Activated T-helper 17 cell treated with anti-CD3 and anti-CD28 coated beads, Interleukin-2, amount 50 U/mL, for 72 hours (primary cell): ENCODE data around the gene ANO1. TPM values are rescaled to one million over a fixed set of nuclear protein-coding genes. Genes with fewer than 3 reads are reported as not detected.

Experiments
- ATAC-seq: fragments of 150-1000 bp; cut with Tn5 transposase; replicated peaks from 2 replicates; pipeline ENCODE4 v1.10.0; 2021; ENCODE audit warnings: mild to moderate bottlenecking, moderate library complexity
- H3K27ac Mint-ChIP-seq: one replicate; pipeline ENCODE4 v1.8.0; 2022; ENCODE audit warnings: mixed read lengths
- H3K27me3 Mint-ChIP-seq: one replicate; pipeline ENCODE4 v1.8.0; 2022; ENCODE audit warnings: mixed read lengths
- H3K36me3 Mint-ChIP-seq: one replicate; pipeline ENCODE4 v1.8.0; 2022; ENCODE audit warnings: low read depth, mild to moderate bottlenecking, mixed read lengths
- H3K4me1 Mint-ChIP-seq: one replicate; pipeline ENCODE4 v1.8.0; 2022; ENCODE audit warnings: mixed read lengths
- H3K4me3 Mint-ChIP-seq: one replicate; pipeline ENCODE4 v1.8.0; 2022; ENCODE audit warnings: mild to moderate bottlenecking, mixed read lengths
- H3K9me3 Mint-ChIP-seq: one replicate; pipeline ENCODE4 v1.8.0; 2022; ENCODE audit warnings: mixed read lengths
- total RNA-seq, 2 donors: library from RNA; stranded (reverse); gene quantifications; one replicate each; pipeline ENCODE4 v1.2.3, GENCODE V29; 2022

Gene ANO1
- total RNA-seq, 2 donors from 2014 or later, result 0.09 to 0.11 TPM

DNA sequence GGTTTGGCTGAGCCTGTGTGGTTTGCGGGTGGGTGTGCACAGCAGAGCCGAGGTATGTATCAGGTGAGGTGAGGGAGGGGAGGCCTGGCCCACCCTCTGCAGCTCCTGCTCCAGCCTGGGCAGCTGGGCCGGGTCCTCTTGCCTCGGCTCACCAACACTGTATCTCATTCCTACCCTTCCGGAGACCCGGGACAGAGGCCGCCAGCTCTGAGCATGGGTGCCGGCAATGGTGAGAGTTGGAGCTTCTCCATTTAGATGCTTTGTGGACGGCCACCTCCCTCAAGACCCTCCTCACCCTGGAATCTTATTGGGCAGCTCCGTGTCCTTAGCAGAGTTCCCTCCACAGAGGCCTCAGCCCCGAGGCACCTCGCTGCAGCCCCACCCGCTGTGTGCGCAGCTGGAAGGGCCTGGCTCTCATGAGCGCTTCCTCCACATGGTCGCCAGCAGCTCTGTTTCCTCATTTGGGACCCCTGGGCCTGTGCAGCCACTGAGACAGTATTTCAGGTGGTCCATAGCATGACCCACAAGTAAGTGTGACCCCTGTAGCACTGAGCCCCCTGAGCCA is 55.7 kb downstream of the ANO1 start:
- no peaks in the 10 kb centered on the region for H3K4me1 Mint-ChIP-seq
- no peak for ATAC-seq
- H3K27ac Mint-ChIP-seq, result no peak overlapping the region
- H3K36me3 Mint-ChIP-seq, result no peaks in the 10 kb centered on the region
- no peaks in the 10 kb centered on the region for H3K9me3 Mint-ChIP-seq
- H3K4me3 Mint-ChIP-seq, result no peak overlapping the region
- no peaks in the 10 kb centered on the region for H3K27me3 Mint-ChIP-seq

DNA sequence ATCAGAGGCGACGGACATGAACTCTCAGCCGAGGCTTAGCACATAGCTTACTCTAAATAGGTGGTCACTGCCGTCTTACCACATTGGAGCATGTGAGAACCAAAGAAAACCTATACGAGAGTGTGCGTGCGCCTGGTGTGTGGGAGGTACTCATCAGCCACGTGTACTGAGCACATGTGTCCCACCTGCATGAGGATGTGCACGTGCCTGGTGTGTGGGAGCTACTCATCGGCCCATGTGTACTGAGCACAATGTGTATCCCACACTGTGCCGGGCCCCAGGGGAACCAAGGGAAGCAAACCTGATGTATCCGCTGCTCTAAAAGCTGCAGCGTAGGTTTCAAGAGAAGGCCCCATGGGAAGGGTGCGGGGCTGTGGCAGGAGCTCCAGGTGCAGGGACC is 56.4 kb downstream of the ANO1 start:
- H3K27ac Mint-ChIP-seq, result no peak overlapping the region

DNA sequence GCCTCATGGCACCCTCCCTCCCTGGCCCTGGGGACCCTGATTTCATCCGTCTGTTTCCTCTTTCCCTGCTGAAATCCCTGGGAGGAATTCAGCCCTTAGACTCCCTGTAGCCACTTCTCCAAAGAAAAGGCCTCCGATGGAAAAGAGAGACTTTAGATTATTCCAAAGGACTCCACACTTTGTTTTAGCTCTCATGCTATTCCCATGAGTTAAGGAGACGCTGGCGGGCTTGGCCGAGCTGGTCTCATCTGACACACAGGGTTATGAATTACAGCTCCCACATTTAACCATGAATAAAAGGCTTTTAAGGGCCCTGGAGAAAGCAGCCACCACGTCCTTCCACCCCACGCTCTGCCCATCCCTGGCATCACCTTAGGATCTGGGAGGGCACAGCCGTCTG is 57.0 kb downstream of the ANO1 start:
- H3K4me1 Mint-ChIP-seq, result no peaks in the 10 kb centered on the region
- peaks cover 3% of the 10 kb centered on the region for H3K27me3 Mint-ChIP-seq
- no peaks in the 10 kb centered on the region for H3K9me3 Mint-ChIP-seq
- no peak overlapping the region for H3K27ac Mint-ChIP-seq
- H3K4me3 Mint-ChIP-seq, result no peak overlapping the region
- H3K36me3 Mint-ChIP-seq, result no peaks in the 10 kb centered on the region
- ATAC-seq, result no peak

More for the DNA sequence above, 56.4 kb downstream of the ANO1 start:
- no peak for ATAC-seq
- Mint-ChIP-seq H3K4me3 (no peak overlapping the region), H3K27me3 (no peaks in the 10 kb centered on the region), H3K36me3 (no peaks in the 10 kb centered on the region), H3K9me3 (no peaks in the 10 kb centered on the region), H3K4me1 (no peaks in the 10 kb centered on the region)

DNA sequence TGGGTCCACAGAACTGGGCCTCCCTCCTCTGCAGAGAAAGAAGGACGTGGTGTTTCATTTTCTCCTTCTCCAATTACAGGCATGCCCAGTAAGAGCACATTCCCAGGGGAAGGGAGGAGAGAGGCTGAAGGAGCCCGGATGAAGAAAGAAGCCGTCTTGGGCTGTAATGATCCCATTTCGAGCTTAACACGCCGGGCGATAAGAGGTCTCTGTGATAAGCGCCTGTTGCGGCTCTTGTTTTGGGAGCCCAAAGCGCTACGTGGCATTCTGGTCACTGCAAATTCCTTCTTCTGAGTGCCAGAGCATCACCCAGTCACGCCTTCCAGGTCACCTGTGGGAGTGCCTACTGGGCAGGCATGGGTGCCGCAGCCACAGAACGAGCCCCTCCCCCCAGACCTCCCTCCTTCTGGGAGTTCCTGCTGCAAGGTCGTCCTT is 57.5 kb downstream of the ANO1 start:
- Mint-ChIP-seq H3K4me3 (no peak overlapping the region), H3K36me3 (no peaks in the 10 kb centered on the region), H3K9me3 (no peaks in the 10 kb centered on the region), H3K27ac (no peak overlapping the region), H3K4me1 (no peaks in the 10 kb centered on the region), H3K27me3 (peaks cover 5% of the 10 kb centered on the region)
- ATAC-seq, result no peak

DNA sequence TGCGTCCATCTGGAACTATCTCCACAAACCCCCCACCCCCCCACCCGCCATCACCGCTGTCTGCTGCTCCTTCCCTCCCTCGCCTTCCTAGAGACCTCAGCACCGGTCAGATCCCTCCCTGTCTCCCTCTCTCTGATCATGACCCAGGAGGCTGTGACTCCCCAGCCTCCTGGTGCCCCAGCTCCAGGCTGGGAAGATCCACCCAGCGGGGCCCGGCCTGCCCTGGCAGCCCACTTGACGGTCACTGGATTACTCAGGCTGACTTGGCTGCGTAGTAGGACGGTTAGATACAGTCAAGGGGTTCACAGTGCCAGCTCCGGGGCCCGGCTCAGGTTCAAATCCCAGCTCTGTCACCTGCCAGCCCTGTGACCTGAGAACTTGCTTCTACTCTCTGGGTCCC is 59.3 kb downstream of the ANO1 start:
- Mint-ChIP-seq H3K36me3 (no peaks in the 10 kb centered on the region), H3K4me3 (no peak overlapping the region), H3K4me1 (no peaks in the 10 kb centered on the region), H3K9me3 (no peaks in the 10 kb centered on the region), H3K27me3 (peaks cover 21% of the 10 kb centered on the region), H3K27ac (no peak overlapping the region)
- no peak for ATAC-seq

DNA sequence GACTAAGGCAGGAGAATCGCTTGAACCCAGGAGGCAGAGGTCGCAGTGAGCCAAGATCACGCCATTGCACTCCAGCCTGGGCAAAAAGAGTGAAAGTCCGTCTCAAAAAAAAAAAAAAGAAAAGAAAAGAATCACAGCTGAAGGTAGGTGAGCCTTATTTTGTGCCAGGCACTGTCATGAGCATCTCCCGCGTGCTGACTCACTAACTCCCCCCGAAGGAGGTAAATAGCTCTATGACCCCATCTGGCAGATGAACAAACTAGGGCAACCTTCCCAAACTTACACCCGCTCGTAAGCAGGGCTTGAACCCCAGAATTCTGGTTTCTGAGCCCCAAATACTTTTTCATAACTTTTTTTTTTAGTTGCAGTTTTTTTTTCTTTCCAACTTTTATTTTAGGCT is 60.3 kb downstream of the ANO1 start:
- Mint-ChIP-seq H3K27ac (no peak overlapping the region), H3K9me3 (no peaks in the 10 kb centered on the region), H3K4me1 (no peaks in the 10 kb centered on the region)

DNA sequence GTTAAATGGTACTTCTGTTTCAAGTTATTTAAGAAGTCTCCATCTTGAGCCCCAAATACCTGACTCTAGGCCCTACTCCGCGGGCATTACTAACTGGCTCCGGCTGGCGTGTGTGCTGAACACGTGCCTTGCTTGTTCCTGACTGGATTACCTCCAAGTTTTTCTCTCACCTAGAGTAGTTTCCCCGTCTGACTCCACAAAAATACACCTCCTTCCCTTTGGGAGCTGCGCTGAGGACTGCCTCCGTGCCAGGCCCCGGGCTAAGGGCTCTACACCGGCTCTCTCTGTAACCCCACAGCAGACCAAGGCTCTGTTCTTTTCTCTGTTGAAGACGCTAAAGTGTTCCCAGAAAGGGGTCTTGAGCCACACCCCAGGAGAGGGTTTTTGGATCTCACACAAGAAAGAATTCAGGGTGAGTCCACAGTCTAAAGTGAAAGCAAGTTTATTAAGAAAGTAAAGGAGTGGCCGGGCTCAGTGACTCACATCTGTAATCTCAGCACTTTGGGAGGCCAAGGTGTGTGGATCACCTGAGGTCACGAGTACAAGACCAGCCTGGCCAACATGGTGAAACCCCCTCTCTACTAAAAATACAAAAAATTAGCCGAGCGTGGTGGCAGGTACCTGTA is 61.8 kb downstream of the ANO1 start:
- Mint-ChIP-seq H3K27me3 (peaks cover 39% of the 10 kb centered on the region), H3K27ac (no peak overlapping the region), H3K4me3 (no peak overlapping the region), H3K36me3 (no peaks in the 10 kb centered on the region), H3K9me3 (no peaks in the 10 kb centered on the region), H3K4me1 (no peaks in the 10 kb centered on the region)
- no peak for ATAC-seq

More for the DNA sequence above, 60.3 kb downstream of the ANO1 start:
- no peaks in the 10 kb centered on the region for H3K36me3 Mint-ChIP-seq
- H3K27me3 Mint-ChIP-seq, result peaks cover 29% of the 10 kb centered on the region
- no peak overlapping the region for H3K4me3 Mint-ChIP-seq
- no peak for ATAC-seq

DNA sequence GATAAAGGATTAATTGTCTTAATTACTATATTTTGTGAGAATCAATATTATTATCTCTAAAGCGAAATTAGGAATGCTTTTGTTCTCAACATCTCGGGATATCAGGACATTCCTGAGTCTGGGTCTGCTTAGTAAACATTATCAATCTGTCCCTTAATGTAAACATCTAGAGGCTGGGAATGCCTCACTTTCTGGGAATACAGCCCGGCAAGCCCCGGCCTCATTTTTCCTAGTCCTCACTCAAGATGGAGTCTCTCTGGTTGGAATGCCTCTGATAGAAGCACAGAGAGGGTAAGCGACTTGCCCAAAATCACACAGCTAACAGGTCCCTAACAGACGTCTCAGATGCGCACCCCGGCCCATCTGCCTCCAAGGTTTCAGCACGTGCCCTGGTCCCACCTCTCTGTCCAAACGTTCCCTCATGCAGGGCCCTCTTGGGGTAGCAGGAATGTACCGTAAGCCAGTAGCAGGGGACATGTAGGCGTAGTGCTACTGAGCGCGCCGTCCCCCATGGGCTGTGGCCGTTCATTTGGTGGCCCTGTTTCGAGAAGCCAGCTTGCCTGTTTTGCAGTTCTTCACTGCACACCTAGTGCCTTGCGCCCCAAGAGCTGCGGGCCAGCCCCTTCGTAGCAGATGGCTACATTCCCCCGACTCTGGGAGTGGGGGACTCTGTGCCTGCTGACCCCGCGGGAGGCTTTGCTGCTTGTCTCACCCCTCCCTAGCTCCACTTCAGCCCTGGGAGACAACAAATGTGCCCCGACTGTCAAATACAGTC is 62.8 kb downstream of the ANO1 start:
- no peaks in the 10 kb centered on the region for H3K36me3 Mint-ChIP-seq
- no peak overlapping the region for H3K4me3 Mint-ChIP-seq
- H3K27ac Mint-ChIP-seq, result no peak overlapping the region
- no peak for ATAC-seq
- H3K4me1 Mint-ChIP-seq, result no peaks in the 10 kb centered on the region
- H3K9me3 Mint-ChIP-seq, result no peaks in the 10 kb centered on the region
- H3K27me3 Mint-ChIP-seq, result peaks cover 40% of the 10 kb centered on the region

DNA sequence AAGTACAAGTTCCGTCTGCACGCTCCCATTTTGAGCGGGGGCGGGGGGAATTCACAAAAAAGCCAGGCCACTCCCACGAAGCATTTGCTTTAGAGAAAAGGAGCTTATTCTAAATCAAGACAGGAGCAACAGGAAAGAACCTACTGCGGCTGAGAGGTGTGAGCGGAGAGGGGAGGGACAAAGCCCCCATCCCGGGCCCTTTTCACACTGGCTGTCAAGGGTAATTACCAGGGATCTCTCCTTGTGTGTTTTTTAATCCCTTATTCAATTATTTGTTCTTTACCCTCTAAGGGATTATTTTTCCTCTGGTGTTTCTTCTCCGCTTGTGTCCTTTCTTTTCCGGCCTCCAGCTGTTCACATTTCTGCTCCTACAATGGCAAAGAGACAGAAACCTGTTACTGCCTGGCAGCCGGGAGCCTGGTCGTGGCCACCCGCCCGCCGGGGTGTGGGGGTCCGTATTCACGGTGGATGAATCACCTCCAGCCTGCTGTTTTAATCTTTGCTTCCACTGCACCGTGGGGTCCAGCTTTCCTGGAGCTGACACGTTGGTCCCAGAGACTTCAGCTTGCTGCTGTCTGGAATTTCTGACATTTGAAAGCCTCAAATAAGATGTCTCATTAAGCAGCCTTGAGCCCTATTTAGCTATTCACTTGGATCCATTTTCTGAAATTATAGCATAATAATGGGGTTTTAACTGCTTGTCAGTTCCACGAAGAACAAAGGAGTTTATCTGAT is 63.5 kb downstream of the ANO1 start:
- peaks cover 46% of the 10 kb centered on the region for H3K27me3 Mint-ChIP-seq
- H3K4me3 Mint-ChIP-seq, result no peak overlapping the region
- H3K4me1 Mint-ChIP-seq, result no peaks in the 10 kb centered on the region
- H3K9me3 Mint-ChIP-seq, result no peaks in the 10 kb centered on the region
- no peak for ATAC-seq
- no peaks in the 10 kb centered on the region for H3K36me3 Mint-ChIP-seq
- H3K27ac Mint-ChIP-seq, result no peak overlapping the region

DNA sequence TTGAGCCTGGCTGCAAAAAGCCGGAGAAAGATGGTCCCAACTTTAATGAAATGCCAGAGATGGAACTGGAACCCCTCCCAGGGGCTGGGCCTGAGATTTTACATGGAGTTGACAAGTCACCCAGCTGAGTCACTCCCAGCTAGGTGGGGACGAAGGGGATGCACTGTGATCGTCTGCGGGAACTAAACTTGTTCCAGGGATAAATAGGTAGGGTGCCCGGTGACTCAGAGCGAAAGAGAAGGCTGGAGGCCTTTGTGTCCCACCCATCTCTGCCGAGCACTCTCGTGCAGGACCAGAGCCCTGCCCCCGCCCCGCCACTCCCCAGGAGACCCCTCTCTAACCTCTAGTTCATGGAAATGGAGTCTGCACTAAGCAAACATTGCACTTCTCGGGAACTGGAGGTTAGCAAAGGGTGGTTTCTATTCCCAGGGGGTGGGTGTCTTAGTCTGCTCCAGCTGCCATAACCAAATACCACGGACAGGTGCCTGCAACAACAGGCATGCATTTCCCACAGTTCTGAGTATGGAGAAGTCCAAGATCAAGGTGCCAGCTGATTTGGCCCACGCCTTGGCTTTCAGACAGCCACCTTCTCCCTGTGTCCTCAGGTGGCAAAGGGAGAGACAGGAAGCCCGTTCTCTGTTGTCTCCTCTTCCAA is 64.2 kb downstream of the ANO1 start:
- no peak for ATAC-seq
- Mint-ChIP-seq H3K36me3 (no peaks in the 10 kb centered on the region), H3K27ac (no peak overlapping the region), H3K27me3 (peaks cover 51% of the 10 kb centered on the region), H3K9me3 (no peaks in the 10 kb centered on the region), H3K4me1 (no peaks in the 10 kb centered on the region), H3K4me3 (no peak overlapping the region)

DNA sequence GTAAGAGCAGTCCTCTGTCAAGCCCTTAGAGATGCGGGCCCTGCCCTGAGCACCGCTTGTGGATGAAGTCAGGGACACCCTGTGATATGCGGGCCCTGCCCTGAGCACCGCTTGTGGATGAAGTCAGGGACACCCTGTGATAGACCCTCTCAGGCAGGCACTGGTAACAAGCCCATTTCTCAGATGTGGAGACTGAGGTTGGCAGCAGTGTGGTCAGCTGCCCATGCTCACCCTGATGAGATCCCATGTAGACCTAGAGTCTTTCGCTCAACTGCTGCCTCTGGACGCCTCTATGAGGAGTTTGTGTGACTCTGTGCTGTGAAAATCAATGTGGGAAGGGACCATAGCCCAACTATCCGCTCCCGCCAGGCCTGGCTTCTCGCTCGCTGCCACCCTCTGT is 66.1 kb downstream of the ANO1 start:
- ATAC-seq, result no peak
- H3K36me3 Mint-ChIP-seq, result no peaks in the 10 kb centered on the region
- no peaks in the 10 kb centered on the region for H3K9me3 Mint-ChIP-seq
- H3K27me3 Mint-ChIP-seq, result peaks cover 56% of the 10 kb centered on the region
- H3K27ac Mint-ChIP-seq, result no peak overlapping the region
- H3K4me1 Mint-ChIP-seq, result no peaks in the 10 kb centered on the region
- no peak overlapping the region for H3K4me3 Mint-ChIP-seq

DNA sequence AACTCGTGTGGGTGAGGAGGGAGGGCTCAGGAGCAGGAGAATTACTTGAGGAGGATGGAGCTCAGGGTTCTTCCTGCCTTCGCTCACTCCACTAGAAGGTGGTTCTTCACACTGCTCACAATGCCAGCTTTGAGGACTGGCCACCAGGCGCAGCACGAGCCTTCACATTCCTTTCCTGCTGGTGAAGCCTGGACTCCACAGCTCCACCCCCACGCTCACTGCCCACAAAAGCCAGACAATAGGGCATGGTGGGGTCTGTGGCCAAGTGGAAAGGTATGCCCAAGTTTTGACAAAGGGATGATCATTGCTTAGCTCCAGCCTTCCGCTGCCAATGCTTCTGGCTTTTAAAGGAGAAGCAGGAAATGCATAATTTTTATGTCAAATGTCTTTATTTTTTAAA is 67.0 kb downstream of the ANO1 start:
- Mint-ChIP-seq H3K27me3 (peaks cover 53% of the 10 kb centered on the region), H3K27ac (no peak overlapping the region), H3K9me3 (no peaks in the 10 kb centered on the region), H3K4me1 (no peaks in the 10 kb centered on the region), H3K36me3 (no peaks in the 10 kb centered on the region), H3K4me3 (no peak overlapping the region)
- no peak for ATAC-seq

DNA sequence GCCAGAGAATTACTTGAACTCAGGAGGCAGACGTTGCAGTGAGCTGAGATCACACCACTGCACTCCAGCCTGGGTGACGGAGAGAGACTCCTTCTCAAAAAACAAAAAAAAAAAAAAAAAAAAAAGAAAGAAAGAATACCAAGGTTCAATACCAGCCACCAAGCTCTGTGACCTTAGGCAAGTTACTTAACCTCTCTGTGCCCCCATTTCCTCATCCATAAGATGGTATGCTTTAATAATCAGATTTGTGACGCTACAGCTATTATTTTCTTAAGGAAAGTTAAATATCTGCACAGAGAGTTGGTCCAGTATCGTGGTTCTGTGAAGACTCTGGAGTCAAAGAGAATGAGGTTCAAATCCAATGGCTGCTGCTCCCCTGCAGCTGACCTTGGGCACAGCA is 67.7 kb downstream of the ANO1 start:
- Mint-ChIP-seq H3K27me3 (peaks cover 49% of the 10 kb centered on the region), H3K4me1 (no peaks in the 10 kb centered on the region), H3K9me3 (no peaks in the 10 kb centered on the region), H3K4me3 (no peak overlapping the region), H3K27ac (no peak overlapping the region), H3K36me3 (no peaks in the 10 kb centered on the region)
- ATAC-seq, result no peak

DNA sequence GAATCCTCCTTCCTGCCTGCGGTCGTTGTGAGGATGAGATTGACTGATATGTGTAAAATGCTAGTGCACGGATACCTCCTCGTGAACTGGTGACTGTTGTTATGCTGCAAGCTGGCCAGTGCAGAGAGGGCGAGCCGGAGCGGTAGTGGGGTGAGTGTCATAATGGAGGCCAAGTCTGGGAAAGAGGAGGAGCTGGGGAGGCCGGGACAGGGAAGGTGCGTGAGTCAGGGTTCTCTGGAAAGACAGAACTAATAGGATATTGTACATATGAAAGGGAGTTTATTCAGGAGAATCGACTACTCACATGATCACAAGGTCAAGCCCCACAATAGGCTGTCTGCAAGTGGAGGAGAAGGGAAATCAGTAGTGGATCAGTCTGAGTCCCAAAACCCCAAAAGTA is 68.2 kb downstream of the ANO1 start:
- Mint-ChIP-seq H3K36me3 (no peaks in the 10 kb centered on the region), H3K9me3 (no peaks in the 10 kb centered on the region), H3K4me3 (no peak overlapping the region), H3K27me3 (peaks cover 45% of the 10 kb centered on the region), H3K27ac (no peak overlapping the region), H3K4me1 (no peaks in the 10 kb centered on the region)
- no peak for ATAC-seq
